Ovary (tissue), 9 donors: ENCODE measurements around the gene KIF26A. TPM values are rescaled to one million over a fixed set of nuclear protein-coding genes. Genes with fewer than 3 reads are reported as not detected.

ENCODE experiments used
- DNase-seq, 5 donors: peaks; one replicate each; pipeline ENCODE4 v3.0.0-alpha.2; 2019 to 2020
- H3K27ac ChIP-seq, 2 donors: fragments of 200-600 bp; one replicate each; pipeline versions ENCODE4 v1.5.1 to v1.8.0; 2019 to 2022
- H3K27me3 ChIP-seq: fragments of 200-600 bp; one replicate; pipeline ENCODE4 v1.8.0; 2022
- H3K36me3 ChIP-seq: fragments of 200-600 bp; sonication (generic); one replicate; pipeline ENCODE4 v1.5.1; 2019
- H3K4me1 ChIP-seq: one replicate; pipeline ENCODE4 v1.8.1; 2013; ENCODE audit warnings: mild to moderate bottlenecking, moderate library complexity; ENCODE audit not compliant: insufficient read depth
- H3K4me3 ChIP-seq: fragments of 200-600 bp; sonication (generic); one replicate; pipeline ENCODE4 v1.5.1; 2017
- H3K9me3 ChIP-seq, 2 donors: fragments of 200-600 bp in 1 of 2; sonication (generic) in 1 of 2; one replicate each; pipeline versions ENCODE4 v1.5.1 to v1.8.1; 2013 to 2019; ENCODE audit warnings: mild to moderate bottlenecking in 1 of 2, moderate library complexity in 1 of 2
- CTCF ChIP-seq, 3 donors: fragments of 450-650 bp in 2 of 3; fragments of 200-600 bp in 1 of 3; IDR thresholded peaks; one replicate each; pipeline versions ENCODE4 v1.5.1 to v1.8.0; 2016 to 2022; ENCODE audit warnings: antibody characterized with exemption in 3 of 3, mild to moderate bottlenecking in 1 of 3
- EP300 ChIP-seq: sonication (generic); formaldehyde crosslinking; IDR thresholded peaks from one replicate; pipeline ENCODE4 v1.6.1; 2017; ENCODE audit warnings: antibody characterized with exemption
- POLR2A ChIP-seq: fragments of 450-650 bp; IDR thresholded peaks from one replicate; pipeline ENCODE4 v1.6.1; 2017; ENCODE audit warnings: antibody characterized with exemption, mild to moderate bottlenecking, moderate library complexity
- WGBS, 3 donors: extraction: QIAGEN DNeasy Blood & Tissue Kit in 1 of 3; methylation state at CpG; one replicate each; pipeline versions ENCODE4 v1.1.5 to v1.1.7; 2013 to 2017; 5-methylcytosine and 5-hydroxymethylcytosine counted together
- intact Hi-C, 4 donors: fragments of 100-400 bp; cut with DNase I; formaldehyde crosslinking; loops; one replicate each; pipeline versions ENCODE4 v1.11.0 to v1.15.1; 2022 to 2023
- polyA plus RNA-seq, 2 donors: library from polyadenylated mRNA; stranded (reverse); fragments of 200-250 nt in 1 of 2; fragments of 350-450 nt in 1 of 2; fragmentation: Illumina TruSeq in 1 of 2; extraction: RNeasy Lipid Tissue Mini Kit (QIAGEN cat#74804) in 1 of 2; gene quantifications; one replicate each; pipeline ENCODE4 v1.2.3, GENCODE V29; 2013 to 2014
- total RNA-seq, 7 donors: library from RNA; depleted of rRNA in 2 of 7; stranded (reverse); fragments of >200 nt in 2 of 7; fragmentation: NEBNext Ultra II Directional in 3 of 7; extraction: Animal tissue kit (Norgen Biotek cat#: 25700) in 3 of 7; gene quantifications; one replicate each; pipeline versions ENCODE4 v1.1.0 to v1.2.4, GENCODE V29; 2016 to 2023
- donor health status: DM: no; HTN: no; CAD: no; lungs with moderate emphysema.
- donor health status: DM: no; HTN: no; CAD: no.
- donor health status: Bipolar disorder and iron deficiency.
- donor health status: DM: yes; HTN: yes; CAD: no.
- donor health status: DM: no; HTN: no; CAD: no.
- donor health status: DM: yes; HTN: yes; CAD: no.

The KIF26A gene
- total and polyA plus RNA-seq, 9 donors = 0.32 to 16.8 (median 5.8) TPM

GRCh38 chr14:104123879-104124278 lies 14.5 kb upstream of the KIF26A start:
- WGBS, 3 donors = 96 to 100% (median 99%) methylated on average over 1 of the region's 1 CpG
- intact Hi-C loops = no loop called here
- TF ChIP-seq CTCF (IDR thresholded peaks at IDR 0.05) (no peak), POLR2A (no peak), EP300 (no peak)

GRCh38 chr14:104125011-104125410 lies 13.4 kb upstream of the KIF26A start:
- no peaks in the 10 kb centered on the region for H3K4me1 ChIP-seq
- H3K4me3 ChIP-seq = no peak overlapping the region
- TF ChIP-seq EP300 (no peak), POLR2A (no peak), CTCF (IDR thresholded peaks at IDR 0.05) (no peak)
- WGBS, 3 donors = 68 to 72% (median 71%) methylated on average over 4 of the region's 4 CpGs
- DNase-seq = no peak
- H3K9me3 ChIP-seq = peaks cover 0 to 2% of the 10 kb centered on the region in 2 donors
- H3K27ac ChIP-seq = no peak overlapping the region
- H3K36me3 ChIP-seq = no peaks in the 10 kb centered on the region
- intact Hi-C loops = no loop called here
- H3K27me3 ChIP-seq = no peaks in the 10 kb centered on the region

More at GRCh38 chr14:104123879-104124278, 14.5 kb upstream of the KIF26A start:
- H3K9me3 ChIP-seq = peaks cover 0 to 2% of the 10 kb centered on the region in 2 donors
- H3K27me3 ChIP-seq = no peaks in the 10 kb centered on the region
- H3K4me1 ChIP-seq = no peaks in the 10 kb centered on the region
- H3K36me3 ChIP-seq = no peaks in the 10 kb centered on the region
- H3K27ac ChIP-seq = no peak overlapping the region
- no peak for DNase-seq
- no peak overlapping the region for H3K4me3 ChIP-seq

GRCh38 chr14:104126753-104127152 lies 11.6 kb upstream of the KIF26A start:
- 89 to 95% (median 93%) methylated on average over 2 of the region's 2 CpGs for WGBS, 3 donors
- DNase-seq = no peak
- intact Hi-C loops = no loop called here
- Histone ChIP-seq H3K27ac (no peak overlapping the region), H3K4me1 (no peaks in the 10 kb centered on the region), H3K9me3 (peaks cover 0 to 2% of the 10 kb centered on the region in 2 donors), H3K4me3 (no peak overlapping the region), H3K36me3 (no peaks in the 10 kb centered on the region), H3K27me3 (no peaks in the 10 kb centered on the region)
- TF ChIP-seq POLR2A (no peak), EP300 (no peak), CTCF (IDR thresholded peaks at IDR 0.05) (no peak)

GRCh38 chr14:104128981-104129380 lies 9.4 kb upstream of the KIF26A start:
- no peak for DNase-seq
- Histone ChIP-seq H3K4me3 (no peak overlapping the region), H3K4me1 (no peaks in the 10 kb centered on the region), H3K27ac (no peak overlapping the region), H3K36me3 (no peaks in the 10 kb centered on the region), H3K27me3 (no peaks in the 10 kb centered on the region), H3K9me3 (peaks cover 0 to 2% of the 10 kb centered on the region in 2 donors)
- 94 to 98% (median 95%) methylated on average over 1 of the region's 1 CpG for WGBS, 3 donors
- TF ChIP-seq CTCF (IDR thresholded peaks at IDR 0.05) = no peak
- no peak for TF ChIP-seq EP300
- no peak for TF ChIP-seq POLR2A
- intact Hi-C loops = no loop called here
